Glutamatergic neuron (in vitro differentiated cells): ENCODE data around the gene C11orf91. TPM values are rescaled to one million over a fixed set of nuclear protein-coding genes. Genes with fewer than 3 reads are reported as not detected.
"Not testable (repeated sequence)": the region's sequence is repeated elsewhere in the genome, so short reads cannot be mapped to it uniquely, and the experiment has no call there.

Experiments used
- DNase-seq: peaks from one replicate; pipeline ENCODE4 v3.0.0; 2022
- H3K27ac Mint-ChIP-seq: one replicate; pipeline ENCODE4 v1.8.0; 2020; ENCODE audit warnings: mild to moderate bottlenecking, mixed read lengths, inconsistent platforms; ENCODE audit not compliant: unreplicated experiment
- H3K27me3 Mint-ChIP-seq: one replicate; pipeline ENCODE4 v1.8.0; 2020; ENCODE audit warnings: mild to moderate bottlenecking, moderate library complexity, mixed read lengths, inconsistent platforms; ENCODE audit not compliant: unreplicated experiment
- H3K36me3 Mint-ChIP-seq: one replicate; pipeline ENCODE4 v1.8.0; 2020; ENCODE audit warnings: mild to moderate bottlenecking, mixed read lengths, inconsistent platforms; ENCODE audit not compliant: unreplicated experiment
- H3K4me1 Mint-ChIP-seq: one replicate; pipeline ENCODE4 v1.8.0; 2020; ENCODE audit warnings: mild to moderate bottlenecking, low read depth, mixed read lengths, inconsistent platforms; ENCODE audit not compliant: unreplicated experiment
- H3K4me3 Mint-ChIP-seq: one replicate; pipeline ENCODE4 v1.8.0; 2020; ENCODE audit warnings: mild to moderate bottlenecking, mixed read lengths, inconsistent platforms; ENCODE audit not compliant: unreplicated experiment
- H3K9me3 Mint-ChIP-seq: one replicate; pipeline ENCODE4 v1.8.0; 2020; ENCODE audit warnings: mild to moderate bottlenecking, moderate library complexity, mixed read lengths, inconsistent platforms; ENCODE audit not compliant: unreplicated experiment
- total RNA-seq: library from RNA; stranded (reverse); fragmentation: NEBNext Ultra II Directional; extraction: Animal tissue kit (Norgen Biotek cat#: 25700); gene quantifications from one replicate; pipeline ENCODE4 v1.2.1, GENCODE V29; 2021; ENCODE audit not compliant: unreplicated experiment
- TF ChIP-seq, protein P1 (sequence below): fragments of 200-600 bp; sonication (generic); IDR thresholded peaks from one replicate; pipeline ENCODE4 v1.5.0; 2021; ENCODE audit not compliant: partially characterized antibody, unreplicated experiment

C11orf91 gene
- total RNA-seq, 1 donor from 2014 or later: not detected

DNA sequence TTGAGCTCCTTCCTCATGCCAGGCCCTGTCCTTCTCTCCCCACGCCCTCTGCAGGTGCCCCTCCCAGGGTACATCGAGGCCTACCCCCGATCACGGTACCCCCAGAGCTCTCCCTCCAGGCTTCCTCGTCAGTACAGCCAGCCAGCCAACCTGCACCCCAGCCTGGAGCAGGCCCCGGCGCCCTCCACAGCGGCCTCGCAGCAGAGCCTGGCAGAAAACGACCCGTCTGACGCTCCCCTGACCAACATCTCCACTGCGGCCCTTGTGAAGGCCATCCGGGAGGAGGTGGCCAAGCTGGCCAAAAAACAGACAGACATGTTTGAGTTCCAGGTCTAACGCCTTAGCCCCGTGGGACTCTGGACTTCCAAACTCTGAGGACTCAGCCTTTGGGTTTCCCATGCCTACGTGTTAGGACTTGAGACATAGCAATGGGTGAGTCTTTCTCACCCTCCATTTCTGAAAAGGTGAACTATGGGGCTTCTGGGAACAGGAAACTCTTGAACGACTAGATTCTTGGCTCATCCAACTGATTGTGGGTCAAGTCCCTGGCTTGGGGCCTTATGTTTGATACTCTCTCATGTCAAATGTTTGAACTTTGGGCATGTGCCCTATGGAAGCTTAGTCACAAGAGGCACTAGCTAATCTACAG is 32.7 kb downstream of the C11orf91 start:
- H3K27ac Mint-ChIP-seq: no peak overlapping the region
- TF ChIP-seq, protein P1, sequence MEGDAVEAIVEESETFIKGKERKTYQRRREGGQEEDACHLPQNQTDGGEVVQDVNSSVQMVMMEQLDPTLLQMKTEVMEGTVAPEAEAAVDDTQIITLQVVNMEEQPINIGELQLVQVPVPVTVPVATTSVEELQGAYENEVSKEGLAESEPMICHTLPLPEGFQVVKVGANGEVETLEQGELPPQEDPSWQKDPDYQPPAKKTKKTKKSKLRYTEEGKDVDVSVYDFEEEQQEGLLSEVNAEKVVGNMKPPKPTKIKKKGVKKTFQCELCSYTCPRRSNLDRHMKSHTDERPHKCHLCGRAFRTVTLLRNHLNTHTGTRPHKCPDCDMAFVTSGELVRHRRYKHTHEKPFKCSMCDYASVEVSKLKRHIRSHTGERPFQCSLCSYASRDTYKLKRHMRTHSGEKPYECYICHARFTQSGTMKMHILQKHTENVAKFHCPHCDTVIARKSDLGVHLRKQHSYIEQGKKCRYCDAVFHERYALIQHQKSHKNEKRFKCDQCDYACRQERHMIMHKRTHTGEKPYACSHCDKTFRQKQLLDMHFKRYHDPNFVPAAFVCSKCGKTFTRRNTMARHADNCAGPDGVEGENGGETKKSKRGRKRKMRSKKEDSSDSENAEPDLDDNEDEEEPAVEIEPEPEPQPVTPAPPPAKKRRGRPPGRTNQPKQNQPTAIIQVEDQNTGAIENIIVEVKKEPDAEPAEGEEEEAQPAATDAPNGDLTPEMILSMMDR: no peak
- H3K4me3 Mint-ChIP-seq: no peak overlapping the region
- H3K27me3 Mint-ChIP-seq: peaks cover 1% of the 10 kb centered on the region
- peaks cover 11% of the 10 kb centered on the region for H3K36me3 Mint-ChIP-seq
- H3K4me1 Mint-ChIP-seq: peaks cover 14% of the 10 kb centered on the region
- DNase-seq: no peak
- H3K9me3 Mint-ChIP-seq: peaks cover 10% of the 10 kb centered on the region

DNA sequence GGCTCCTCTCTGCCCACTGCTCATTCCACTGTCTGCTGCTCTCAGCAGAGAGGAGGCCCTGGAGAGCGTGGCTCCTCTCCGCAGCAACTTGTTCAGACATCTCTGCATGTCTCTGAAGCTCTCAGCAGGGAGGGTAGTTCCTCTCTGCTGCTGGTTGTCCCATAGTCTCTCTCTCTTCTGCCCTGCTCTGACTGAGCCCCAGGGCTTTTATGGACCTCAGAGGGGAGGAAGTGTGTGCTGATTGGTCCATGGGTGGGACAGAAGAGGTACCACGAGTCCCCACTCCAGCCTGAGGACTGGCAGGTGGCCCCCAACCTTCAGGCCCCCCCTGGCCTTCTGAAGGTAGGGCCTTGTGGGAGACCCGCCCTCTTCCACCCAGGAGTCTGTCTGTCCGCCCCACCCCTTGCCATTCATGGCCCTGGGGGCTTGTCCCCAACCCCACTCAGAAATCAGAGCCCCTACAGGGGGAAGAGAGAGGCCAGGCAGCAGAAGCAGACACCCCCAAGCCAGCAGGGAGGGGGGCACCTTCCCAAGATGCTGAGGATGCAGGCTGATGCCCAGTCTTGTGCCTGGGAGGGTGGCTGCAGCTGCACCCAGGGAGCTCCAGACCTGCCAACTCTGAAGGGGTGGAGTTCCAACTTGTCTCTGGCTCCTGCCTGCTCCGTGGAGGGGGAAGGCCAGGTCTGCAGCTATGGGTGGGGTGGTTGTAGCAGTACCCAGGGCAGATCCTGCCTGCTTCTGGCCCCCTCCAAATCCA is 35.1 kb downstream of the C11orf91 start:
- TF ChIP-seq, protein P1: no peak
- peaks cover 11% of the 10 kb centered on the region for H3K36me3 Mint-ChIP-seq
- no peak overlapping the region for H3K27ac Mint-ChIP-seq
- no peak for DNase-seq
- no peak overlapping the region for H3K4me3 Mint-ChIP-seq
- peaks cover 6% of the 10 kb centered on the region for H3K4me1 Mint-ChIP-seq
- peaks cover 1% of the 10 kb centered on the region for H3K27me3 Mint-ChIP-seq
- peaks cover 7% of the 10 kb centered on the region for H3K9me3 Mint-ChIP-seq

DNA sequence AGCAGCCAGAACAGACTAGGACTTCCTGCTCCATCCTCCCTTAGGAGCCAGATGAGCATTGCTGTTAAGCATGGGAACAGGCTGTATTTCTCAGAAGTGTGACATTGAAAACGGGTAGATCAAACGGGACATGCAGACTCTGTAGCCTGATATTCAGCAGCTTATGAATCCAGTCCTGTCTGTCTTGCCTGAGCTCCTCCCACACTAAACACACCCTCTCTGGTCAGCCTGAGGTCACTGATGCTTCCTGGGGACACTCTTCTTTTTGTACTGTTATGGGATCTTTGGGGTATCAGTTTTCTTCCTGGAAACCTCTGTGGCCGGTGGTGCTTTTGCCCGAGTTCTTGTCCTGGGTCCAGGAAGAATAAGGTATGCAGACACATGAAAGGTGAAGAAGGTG is 35.8 kb downstream of the C11orf91 start:
- Mint-ChIP-seq H3K27ac (no peak overlapping the region), H3K27me3 (peaks cover 1% of the 10 kb centered on the region), H3K9me3 (peaks cover 7% of the 10 kb centered on the region), H3K4me1 (peaks cover 6% of the 10 kb centered on the region), H3K36me3 (peaks cover 11% of the 10 kb centered on the region), H3K4me3 (no peak overlapping the region)
- TF ChIP-seq, protein P1: no peak
- DNase-seq: no peak

DNA sequence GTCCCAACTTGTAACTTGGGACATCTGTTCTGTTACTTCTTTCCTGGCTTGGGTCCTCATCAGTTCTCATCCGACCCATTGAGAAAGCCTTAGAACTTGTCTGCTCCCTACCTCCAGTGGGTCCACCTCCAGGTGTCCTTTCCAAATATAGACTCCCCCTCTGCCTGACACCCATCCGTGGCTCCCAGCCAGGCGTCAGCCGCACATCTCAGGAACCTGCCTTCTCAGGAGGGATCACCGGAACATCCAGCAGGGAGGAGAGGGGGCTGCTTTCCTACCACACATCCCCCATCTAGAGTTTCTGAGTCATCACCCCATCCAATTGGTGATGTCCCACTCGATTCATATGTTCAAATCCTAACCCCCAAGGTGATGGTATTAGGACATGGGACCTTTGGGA is 36.5 kb downstream of the C11orf91 start:
- Mint-ChIP-seq H3K4me1 (peaks cover 6% of the 10 kb centered on the region), H3K36me3 (peaks cover 11% of the 10 kb centered on the region), H3K9me3 (peaks cover 7% of the 10 kb centered on the region), H3K27me3 (peaks cover 1% of the 10 kb centered on the region), H3K4me3 (no peak overlapping the region), H3K27ac (no peak overlapping the region)
- DNase-seq: no peak
- TF ChIP-seq, protein P1: no peak

DNA sequence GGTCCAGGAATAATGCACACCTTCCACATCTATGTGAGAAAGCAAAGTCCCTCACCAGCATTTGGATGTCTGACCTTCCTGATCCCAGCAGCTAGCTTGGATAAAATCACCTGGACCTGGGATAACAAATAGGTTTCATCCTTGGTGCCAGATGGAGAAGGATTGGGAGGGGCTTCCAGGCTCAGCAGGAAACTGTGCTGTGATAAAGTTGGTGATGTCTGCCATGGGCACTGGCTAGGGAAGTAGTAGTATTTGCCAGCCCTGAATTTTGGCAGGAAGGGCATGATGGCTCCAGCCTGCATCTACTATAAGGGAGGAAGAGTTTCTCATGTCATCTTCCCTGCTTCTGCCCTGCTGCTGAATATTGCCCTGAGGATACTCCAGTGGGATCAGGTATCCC is 37.5 kb downstream of the C11orf91 start:
- Mint-ChIP-seq H3K9me3 (peaks cover 7% of the 10 kb centered on the region), H3K27me3 (peaks cover 3% of the 10 kb centered on the region), H3K36me3 (peaks cover 11% of the 10 kb centered on the region), H3K4me1 (peaks cover 2% of the 10 kb centered on the region), H3K27ac (no peak overlapping the region), H3K4me3 (no peak overlapping the region)
- DNase-seq: no peak
- TF ChIP-seq, protein P1: no peak

DNA sequence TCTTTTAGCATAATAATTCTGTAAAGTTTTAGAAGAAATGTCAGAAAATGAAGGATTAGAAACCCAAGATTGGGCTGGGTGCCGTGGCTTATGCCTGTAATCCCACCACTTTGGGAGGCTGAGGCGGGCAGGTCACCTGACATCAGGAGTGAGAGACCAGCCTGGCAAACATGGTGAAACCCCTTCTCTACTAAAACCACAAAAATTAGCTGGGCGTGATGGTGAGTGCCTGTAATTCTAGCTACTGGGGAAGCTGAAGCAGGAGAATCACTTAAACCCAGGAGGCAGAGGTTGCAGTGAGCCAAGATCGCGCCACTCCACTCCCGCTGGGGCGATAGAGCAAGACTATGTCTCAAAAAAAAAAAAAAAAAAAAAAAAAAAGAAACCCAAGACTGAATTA is 39.1 kb downstream of the C11orf91 start:
- peaks cover 11% of the 10 kb centered on the region for H3K36me3 Mint-ChIP-seq
- H3K4me1 Mint-ChIP-seq, H3K4me3 Mint-ChIP-seq, DNase-seq, H3K27ac Mint-ChIP-seq, H3K27me3 Mint-ChIP-seq, H3K9me3 Mint-ChIP-seq: not testable (repeated sequence)
